Epithelial cell of esophagus (primary cell): ENCODE measurements around the gene TMEM176B.

Experiments
- DNase-seq: peaks from one replicate; pipeline ENCODE4 v3.0.0; 2010; ENCODE audit warnings: low read depth
- H3K4me3 ChIP-seq: 2 replicates; pipeline ENCODE4 v1.5.1; 2011; ENCODE audit warnings: mild to moderate bottlenecking, low read length, control low read depth
- CTCF ChIP-seq: IDR thresholded peaks from 2 replicates; pipeline ENCODE4 v1.5.1; 2011; ENCODE audit warnings: low read depth, mild to moderate bottlenecking, low read length, control low read depth, inconsistent platforms; ENCODE audit not compliant: insufficient read depth; ENCODE audit errors: missing control alignments

The TMEM176B gene

GRCh38 chr7:150799741-150800580 lies at the start of gene TMEM176B:
Gene TMEM176B, minus strand, starts transcription at chr7:150800364. Its CDS starts 3,795 bp downstream, at chr7:150796569.
- TF ChIP-seq CTCF, result no peak
- no peak within 1 kb of the TSS for H3K4me3 ChIP-seq
- no peak for DNase-seq

- DNase-seq, result no peak
- no peak overlapping the region for H3K4me3 ChIP-seq
- no peak for TF ChIP-seq CTCF
Measured at GRCh38 chr7:150849204-150849775, 49.1 kb upstream of the TMEM176B start.

- DNase-seq, result no peak
- no peak overlapping the region for H3K4me3 ChIP-seq
- TF ChIP-seq CTCF, result no peak
Measured at GRCh38 chr7:150848561-150849115, 48.5 kb upstream of the TMEM176B start.

DNA sequence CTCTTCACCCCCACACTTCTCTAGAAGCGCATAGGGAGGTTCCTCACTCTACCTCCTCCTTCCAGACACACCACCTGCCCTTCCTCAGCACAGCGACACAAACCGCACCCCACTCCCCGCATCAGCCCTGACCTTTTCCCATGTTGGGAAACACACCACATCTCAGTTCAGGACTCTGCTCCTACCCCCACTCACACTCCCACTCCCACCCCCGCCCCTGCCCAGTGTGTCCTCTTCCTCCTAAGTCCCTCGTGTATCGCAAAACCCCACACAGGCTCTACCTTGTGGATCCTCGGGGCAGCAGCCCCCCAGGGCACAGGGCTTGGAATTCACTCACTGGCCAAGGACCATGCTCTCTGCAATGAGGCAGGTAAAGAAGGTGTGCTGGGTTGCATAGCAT lies 47.9 kb upstream of the TMEM176B start:
- no peak for DNase-seq
- TF ChIP-seq CTCF, result no peak
- H3K4me3 ChIP-seq, result no peak overlapping the region

GRCh38 chr7:150847536-150847935 lies 47.4 kb upstream of the TMEM176B start:
- DNase-seq, result no peak
- H3K4me3 ChIP-seq, result no peak overlapping the region
- TF ChIP-seq CTCF, result no peak

- DNase-seq, result no peak
- no peak overlapping the region for H3K4me3 ChIP-seq
- no peak for TF ChIP-seq CTCF
Measured at GRCh38 chr7:150846291-150847115, 46.3 kb upstream of the TMEM176B start.
